Ecto neural progenitor cell (in vitro differentiated cells): Measurements from ENCODE around the gene FBXO41.
"Not testable (repeated sequence)": the region's sequence is repeated elsewhere in the genome, so short reads cannot be mapped to it uniquely, and the experiment has no call there.

Source experiments
- DNase-seq: peaks from one replicate; pipeline ENCODE4 v3.0.0-alpha.2; 2018; ENCODE audit warnings: low spot score

The FBXO41 gene

DNA sequence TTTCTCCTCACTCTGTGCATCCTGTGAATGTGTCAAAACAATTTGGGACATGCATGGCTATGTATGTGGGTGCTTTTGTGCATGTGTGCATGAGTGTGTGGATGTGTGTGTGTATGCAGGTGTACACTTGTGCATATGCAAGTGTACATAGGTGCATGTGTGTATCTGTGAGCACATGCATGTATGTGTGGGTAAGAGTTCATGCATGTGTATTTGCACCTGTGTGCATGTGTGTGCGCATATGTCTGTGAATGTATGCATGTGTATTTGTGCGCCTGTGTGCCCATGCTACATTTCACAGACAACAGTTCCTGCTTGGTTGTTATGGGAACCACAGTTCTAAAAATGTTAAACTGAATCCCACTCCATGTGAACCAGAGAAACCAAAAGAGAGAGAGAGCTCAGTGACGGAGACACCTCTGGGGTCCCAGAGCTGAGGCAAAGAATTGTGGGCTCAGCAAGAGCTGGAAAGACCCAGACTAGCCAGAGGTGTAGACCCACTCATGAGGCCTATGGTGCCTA lies 1.9 kb upstream of the FBXO41 start:
- DNase-seq: no peak

DNA sequence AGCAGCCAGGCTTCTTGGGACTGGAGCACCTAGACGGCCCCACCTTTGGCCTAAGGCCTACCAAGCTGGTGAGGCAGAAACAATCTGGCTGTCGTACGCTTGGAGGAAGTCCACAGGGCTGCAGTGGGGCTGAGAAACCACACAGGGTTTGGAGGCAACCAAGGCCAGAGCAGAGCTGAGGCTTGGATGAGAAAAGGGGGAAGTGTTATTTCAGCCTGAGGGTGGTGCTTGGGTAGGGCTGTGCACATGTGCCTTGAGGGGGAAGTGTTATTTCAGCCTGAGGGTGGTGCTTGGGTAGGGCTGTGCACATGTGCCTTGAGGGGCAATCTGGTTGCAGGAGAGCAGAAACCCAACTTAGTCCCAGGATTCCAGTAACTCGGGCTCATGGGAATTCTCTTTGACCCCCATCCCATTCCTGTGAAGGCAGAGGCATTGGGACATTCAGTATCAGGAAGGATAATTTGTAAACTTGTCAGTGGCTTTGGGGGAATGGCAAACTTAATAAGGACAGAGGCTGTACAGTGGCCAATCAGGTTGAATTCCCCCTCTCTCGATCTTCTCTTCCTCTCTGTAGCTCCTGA lies 971 bp upstream of the FBXO41 start:
- no peak for DNase-seq

DNA sequence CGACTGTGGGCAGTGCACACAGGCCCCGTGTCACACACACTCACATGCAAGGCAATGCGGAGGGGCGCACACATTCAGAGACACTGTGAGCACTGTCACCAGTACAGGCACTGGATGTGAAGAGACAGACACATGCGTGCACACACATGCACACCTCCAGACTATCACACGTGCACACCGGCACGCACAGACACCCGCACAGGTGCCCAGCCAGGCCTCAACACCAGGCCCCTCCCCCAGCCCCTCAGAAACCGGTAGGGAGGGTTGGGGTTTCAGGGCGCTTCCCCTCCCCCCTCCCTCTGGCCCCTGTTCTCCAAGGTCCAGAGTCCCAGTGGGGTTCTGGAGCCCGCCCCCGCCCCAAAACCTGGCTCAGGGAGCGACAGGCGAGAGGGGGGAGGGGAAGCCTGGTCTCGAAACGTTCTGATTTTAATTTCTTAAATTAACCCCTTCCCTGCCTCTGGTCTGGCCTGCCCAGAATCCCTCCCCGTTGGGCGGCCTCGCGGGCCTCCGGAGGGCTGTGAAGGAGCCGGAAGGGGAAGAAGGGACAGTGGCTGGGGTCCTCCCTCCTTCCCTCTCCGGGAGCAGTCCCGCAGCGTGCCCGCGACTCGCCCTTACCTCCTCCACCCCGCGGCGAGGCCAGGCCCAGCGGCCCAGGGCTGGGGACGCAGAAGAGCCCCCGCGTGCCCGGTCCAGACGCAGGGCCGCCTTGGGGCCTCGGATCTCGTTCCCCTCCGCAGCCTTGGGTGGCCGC lies 558 bp downstream of the FBXO41 start:
- DNase-seq: no peak

DNA sequence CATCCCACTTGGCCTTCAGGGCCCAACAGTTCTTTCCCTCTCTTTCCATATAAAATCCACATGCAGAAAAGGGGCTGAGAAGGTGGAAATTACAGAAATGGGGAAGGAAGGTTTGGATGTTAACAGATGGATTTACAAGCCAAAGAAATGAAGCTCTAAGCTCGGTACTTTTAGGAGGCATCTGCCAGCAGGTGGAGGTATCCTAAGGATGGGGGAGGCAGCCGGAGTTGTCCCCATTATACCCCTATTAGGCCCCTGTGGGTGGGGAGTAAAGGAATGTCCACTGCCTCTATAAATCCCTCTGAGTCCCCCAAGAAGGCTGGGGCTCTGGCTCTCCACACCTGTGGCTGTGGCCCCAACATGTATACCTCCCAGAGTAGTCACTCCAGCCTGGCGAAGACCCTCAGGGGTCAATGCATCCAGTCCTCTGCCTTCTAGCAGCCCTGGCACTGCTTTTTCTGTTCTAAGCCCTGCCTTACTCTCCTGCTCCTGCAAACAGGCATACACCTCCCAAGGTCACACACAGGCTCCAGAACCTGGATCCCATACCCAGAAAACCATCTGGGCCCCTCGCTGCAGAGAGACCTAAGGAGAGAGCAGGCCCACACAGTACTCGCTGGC lies 1.2 kb downstream of the FBXO41 start:
- no peak for DNase-seq

DNA sequence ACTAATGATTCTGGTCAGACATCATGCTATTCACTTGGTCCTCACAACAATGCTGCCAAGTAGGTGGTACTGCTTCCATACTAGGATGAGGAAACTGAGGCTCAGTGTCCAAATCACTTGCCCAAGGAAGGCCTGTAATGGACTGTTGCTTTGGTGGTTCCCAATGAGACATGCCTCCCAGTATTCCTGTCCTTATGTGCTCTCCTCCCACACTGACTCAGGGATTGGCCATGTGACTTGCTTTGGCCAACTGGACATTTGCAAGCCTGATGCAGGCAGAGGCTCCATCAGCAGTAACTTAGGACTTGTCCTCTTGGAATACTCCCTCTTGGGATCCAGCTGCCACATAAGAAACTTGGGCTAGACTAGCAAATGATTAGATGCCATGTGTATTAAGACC lies 3.0 kb downstream of the FBXO41 start:
- DNase-seq: no peak

DNA sequence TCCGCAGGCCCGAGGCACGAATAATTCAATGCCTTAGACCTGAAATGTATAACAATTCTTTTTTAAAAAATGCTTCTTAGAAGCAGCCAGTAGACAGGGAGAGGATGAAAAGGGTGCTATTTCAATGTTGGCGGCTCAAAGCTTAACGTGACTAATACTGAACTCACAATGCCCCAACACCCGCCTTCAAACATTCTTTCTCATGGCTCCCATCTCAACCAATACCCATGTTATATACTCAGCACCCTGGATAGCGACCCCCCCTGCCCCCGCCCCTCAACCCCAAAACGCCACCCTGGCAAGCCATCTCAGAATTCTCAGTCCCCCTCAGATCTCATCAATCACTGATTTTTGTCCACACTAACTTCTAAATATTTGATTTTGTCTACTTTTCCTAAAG lies 4.4 kb downstream of the FBXO41 start:
- DNase-seq: no peak

DNA sequence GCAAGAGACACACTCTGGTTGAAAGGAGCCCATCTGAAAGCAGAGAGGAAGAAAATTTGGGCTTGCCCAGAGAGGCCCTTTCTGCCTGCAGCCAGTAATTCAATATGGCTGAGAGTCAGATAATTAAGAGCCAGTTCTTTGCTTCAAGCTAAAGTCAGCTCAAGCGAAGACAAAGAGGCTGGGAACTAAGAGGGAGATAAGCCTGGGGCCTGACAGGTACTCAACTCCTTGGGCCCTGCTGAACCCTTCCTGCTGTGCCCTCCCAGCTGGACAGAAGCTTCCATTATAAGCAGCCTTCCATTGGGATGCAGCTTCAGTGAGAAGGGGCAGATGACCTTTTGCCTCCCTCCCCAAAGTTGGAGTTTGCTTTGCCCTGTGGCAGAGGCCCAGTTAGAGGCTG lies 12.0 kb downstream of the FBXO41 start:
- DNase-seq: peak; percentile 58

DNA sequence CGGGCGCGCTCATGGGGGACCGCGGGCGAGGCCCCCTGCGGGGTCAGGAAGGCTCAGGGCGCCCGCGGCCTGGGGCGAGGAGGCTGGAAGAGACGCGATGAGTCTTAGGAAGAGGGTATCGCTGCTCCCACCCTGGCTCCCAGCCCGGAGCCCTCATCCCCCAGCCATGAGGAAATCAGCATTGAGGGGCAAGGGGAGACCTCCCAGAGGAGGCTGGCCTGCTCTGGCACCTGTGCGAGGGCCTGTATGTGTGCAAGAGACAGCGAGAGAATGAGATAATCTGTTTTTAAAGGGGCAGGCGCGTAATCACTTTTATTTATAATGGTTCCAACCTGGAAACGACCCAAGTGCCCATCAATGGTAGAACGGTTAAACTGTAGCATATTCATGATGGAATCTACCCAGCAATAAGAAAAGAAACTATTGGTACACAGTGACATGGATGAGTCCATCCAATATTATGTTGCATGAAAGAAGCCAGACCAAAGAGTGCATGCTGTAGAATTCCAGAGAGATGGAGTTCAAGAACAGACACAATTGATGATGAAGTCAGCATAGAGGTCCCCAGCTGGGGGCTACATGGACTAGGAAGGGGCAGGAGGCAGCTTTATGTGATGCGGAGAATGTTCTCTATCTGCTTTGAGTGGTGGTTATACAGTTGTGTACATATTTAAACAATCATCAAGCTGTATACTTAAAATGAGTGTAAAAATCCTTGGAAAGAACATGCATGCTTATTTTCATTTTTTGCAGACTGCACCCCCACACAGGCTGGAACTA lies 14.4 kb downstream of the FBXO41 start:
- DNase-seq: no peak

DNA sequence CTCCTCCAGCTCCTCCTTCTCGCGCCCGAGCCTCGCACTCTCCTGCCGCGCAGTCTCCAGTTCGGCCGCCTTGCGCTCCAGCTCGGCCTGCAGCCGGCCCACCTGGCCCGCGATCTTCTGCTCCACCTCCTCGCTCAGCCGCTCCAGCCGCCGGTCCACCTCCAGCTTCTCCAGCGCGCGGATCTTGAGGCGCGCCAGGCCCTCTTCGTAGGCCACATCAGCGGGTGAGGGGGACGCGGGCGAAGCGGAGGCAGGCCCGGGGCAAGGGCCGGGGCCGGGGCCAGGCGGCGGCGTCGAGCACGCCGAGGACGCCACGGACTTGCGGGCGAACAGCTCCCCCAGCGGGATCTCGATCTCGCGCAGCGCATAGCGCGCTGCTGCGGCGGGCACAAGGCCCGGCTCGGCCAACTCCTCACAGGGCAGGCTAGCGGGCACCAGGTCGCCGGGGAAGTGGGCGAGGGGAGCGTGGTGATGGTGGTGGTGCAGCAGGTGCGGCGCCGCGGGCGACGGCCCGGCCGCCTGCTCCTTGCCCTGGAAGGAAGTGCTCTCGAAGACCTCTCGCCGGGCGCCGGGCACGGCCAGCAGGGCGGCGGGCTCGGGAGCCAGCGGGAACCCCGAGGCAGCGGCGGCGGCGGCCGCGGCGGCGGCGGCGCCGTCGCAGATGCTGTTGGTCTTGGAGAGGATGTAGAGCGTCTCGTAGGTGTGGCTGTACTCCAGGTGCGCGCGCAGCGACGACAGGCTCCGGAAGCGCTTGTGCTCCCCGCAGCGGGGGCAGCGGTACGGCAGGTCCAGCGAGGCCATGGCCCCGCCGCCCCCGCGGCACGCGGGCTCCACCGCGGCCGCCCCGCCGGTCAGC lies 15.2 kb downstream of the FBXO41 start:
- peak; percentile 75 for DNase-seq

DNA sequence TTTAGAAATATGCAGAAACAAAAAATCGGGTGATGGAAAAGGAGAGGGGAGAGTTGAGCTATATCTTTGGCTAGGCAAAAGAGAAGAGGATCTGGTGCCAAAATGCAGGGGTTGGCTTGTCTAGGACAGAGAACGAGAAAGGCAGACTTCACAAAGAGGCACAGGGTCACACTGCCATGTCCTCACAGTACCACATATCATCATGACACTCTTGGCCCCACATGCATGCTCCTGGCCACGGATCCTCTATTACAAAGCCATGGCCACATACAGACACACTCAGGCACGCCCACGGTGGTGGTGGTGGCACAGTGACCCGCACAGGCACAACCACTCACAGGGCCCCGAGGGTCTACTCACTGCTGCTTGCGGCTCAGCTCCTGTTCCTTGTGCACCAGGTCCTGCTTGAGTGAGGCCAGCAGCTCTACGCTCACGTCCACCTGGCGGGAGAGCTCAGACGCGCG lies 15.9 kb downstream of the FBXO41 start:
- no peak for DNase-seq

DNA sequence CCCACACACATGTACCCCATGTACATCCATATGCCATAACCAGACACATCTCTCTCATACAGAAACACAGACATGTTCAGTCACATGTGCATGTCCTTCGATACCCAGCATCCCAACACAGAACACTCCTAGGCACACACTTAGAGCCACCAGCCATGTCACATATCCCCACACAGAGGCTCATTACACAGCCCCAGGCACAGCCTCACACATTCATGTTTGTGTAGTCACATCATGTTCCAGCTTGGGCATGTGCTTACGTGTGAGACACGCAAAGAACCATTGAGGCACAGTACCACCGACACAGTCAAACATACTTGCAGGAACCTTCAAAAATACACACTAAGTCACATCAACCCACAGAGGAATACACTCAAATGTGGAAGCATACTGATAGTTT lies 17.3 kb downstream of the FBXO41 start:
- DNase-seq: no peak

DNA sequence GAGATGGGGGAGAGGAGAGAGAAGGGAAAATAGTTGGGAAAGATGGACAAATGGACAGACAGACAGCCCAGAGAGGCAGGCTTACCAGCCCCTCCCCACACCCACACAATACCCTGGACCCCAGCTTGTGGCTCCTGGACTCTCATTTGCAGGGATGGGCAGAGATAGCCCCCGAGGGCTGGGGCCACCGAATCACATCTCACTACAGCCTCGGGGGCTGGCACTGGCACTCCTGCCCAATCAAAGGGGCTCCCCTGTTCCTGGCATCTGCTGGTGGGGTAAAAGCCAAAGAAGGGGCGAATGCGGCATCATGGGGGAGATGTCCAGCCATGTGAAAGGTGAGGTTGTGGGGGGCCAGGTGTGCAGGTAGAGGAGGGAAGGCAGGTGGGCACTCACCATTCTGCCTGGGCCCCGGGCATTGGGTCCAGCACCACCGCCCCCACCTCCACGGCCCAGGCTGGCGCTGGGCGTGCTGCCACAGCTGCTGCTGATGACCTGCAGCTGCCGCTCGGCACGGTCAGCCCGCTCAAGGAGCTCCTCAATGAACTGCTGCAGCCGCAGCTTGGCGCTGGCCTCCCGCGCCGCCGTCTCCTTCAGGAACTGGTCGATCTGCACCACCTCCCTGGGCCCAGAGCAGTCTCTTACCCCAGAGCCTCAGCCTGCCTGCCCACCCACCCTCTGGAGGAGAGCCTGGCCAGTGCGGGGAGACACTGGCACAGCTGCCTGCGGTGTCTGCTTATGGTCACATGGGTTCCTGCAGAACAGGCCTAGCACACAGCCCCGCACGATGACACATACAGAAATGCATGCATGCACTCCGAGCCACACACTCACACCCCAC lies 18.0 kb downstream of the FBXO41 start:
- DNase-seq: peak; percentile 38

DNA sequence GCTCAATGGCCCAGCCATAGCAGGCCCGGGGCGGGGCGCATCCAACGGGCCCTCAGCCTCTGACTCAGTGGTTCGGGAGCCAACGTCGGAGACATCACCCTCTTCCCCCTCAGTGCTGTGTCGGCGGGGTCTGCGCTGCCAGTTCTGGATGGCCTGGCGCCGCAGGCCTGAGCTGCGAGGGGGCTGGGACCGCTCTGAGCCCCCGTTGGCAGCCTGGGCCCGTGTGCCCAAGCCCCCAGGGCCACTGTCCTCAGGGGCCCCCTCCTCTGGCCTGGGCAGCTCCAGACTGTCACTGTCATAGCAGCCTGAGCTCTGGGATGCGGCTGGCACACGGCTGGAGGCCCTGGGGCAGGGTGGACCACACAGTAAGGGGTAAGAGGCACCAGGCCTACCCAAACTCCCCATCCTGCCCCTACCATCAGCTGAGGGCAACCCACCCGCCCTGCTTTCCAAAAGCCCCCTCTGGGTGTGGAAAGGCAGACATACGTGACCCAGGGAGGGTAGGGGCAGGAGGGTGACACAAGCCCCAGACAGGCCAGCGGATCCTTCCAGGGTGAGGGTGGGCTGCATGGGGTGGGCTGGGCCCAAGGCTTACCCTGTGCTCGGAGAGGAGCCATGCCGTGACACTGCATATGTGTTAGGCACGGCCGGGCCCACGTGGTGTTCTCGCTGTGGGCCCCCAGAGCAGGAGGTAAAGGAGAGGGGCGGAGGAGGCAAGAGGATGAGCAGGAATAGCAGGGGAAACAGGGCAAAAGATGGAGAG lies 18.8 kb downstream of the FBXO41 start:
- peak; percentile 30 for DNase-seq

DNA sequence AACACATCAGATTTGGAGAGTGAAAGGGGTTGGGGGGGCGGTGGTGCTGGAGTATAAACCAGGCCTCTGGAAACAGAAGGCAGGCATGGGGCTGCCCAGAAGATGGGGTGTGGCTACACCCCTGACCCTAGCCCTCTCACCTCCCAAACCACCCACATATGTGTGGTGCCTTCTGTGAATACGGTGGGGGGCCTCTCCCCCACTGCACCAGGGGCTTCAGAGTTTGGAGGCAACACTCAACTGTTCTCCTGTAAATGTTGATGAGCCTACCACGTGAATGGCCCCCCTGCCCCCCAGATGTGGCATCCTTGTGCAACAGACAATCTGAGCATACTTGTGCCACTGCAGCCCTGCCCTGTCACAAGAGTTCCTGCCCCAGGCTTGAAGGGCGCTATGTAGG lies 19.5 kb downstream of the FBXO41 start:
- no peak for DNase-seq

DNA sequence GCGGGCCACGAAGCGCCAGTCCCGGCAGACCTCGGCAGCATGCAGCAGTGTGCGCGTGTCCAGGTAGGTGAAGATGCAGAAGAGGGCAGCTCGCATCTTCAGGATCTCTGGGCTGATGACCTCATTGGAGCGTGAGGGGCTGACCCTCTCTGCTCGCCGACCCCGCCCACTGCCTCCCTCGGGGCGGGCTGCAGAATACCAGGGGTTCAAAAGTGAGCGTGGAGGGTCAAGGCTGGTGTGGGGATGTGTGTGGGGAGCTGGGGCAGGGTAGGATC lies 20.0 kb downstream of the FBXO41 start:
- peak; percentile 35 for DNase-seq

DNA sequence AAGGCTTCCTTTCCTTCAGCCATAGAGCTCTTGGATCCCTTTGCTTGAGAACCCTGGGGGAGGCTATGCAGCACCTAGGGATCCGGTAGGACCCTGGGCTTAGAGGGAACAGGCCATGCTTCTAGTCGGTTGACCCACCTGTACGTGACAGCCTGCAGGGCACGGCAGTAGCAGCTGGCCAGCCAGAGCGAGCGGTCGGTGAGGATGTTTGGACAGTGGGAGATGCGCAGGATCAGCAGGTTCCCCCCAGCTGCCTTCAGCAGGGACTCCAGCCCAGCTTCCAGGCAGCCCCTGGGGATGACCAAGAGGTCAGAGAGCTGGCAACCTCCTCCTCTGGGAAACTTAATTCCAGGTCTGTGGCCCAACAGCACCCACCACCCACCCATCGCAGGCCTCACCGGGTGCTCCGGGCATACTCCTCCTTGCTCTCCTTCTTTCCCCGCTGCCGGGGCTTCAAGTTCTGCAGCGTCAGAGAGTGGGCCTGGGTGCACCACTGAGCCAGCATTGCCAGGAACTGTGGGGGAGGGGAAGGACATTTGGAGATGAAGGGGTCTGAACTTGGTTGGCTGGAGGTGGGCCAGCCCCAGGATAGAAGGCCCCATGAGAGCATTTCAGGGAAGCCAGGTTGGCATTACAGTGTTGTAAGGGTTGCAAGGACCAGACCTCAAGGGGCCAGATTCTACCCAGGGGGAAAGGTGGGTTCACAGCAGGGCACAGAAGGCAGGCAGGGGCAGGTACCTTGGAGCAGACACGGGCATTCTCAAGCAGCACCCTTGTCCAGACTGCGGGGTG lies 20.5 kb downstream of the FBXO41 start:
- DNase-seq: peak; percentile 42

DNA sequence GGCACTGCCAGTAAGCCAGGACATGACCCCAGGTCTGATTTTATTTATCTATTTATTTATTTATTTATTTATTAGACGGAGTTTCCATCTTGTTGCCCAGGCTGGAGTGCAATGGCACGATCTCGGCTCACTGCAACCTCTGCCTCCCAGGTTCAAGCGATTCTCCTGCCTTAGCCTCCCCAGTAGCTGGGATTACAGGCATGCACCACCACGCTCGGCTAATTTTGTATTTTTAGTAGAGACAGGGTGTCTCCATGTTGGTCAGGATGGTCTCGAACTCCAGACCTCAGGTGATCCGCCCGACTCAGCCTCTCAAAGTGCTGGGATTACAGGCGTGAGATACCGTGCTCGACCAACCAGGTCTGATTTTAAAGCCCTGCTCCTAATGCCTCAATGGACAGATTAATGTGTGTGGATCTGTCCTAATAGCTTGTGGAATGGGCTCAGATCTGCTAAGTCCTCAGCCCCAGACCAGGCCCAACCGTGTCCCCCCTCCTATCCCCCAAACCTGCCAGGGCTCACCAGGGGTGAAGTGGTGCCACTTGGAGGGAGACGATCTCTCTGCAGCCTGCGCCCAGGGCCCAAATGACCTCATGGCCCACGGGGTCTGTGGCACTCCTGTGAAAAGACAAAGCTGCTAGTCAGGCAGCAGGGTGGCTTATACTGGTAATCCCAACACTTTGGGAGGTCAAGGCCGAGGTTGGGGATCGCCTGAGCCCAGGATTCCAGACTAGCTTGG lies 21.4 kb downstream of the FBXO41 start:
- DNase-seq: not testable (repeated sequence)

DNA sequence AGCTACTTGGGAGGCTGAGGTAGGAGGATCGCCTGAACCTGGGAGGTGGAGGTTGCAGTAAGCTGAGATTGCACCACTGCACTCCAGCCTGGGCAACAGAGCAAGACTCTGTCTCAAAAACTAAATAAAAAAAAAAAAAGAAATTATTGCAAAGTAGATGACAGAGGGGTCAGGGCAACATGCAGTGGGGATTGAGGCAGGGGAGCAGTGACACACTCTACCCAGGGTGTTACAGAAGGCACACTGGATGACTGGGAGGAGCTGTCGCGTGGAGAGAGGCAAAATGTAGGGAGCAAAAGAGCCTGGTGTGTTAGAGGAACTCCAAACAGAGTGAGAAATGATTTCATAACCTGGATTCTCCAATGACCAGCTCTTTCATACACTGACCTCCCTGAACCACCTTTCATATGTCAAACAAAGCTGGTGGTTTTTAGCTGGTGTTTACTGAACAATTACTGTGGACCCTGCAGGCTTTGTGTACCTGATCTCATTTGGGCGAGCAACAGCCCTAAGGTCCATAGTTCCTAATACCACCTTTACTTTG lies 22.1 kb downstream of the FBXO41 start:
- DNase-seq: no peak
